ENCODE measurements around the gene PLEKHM3.

DNA sequence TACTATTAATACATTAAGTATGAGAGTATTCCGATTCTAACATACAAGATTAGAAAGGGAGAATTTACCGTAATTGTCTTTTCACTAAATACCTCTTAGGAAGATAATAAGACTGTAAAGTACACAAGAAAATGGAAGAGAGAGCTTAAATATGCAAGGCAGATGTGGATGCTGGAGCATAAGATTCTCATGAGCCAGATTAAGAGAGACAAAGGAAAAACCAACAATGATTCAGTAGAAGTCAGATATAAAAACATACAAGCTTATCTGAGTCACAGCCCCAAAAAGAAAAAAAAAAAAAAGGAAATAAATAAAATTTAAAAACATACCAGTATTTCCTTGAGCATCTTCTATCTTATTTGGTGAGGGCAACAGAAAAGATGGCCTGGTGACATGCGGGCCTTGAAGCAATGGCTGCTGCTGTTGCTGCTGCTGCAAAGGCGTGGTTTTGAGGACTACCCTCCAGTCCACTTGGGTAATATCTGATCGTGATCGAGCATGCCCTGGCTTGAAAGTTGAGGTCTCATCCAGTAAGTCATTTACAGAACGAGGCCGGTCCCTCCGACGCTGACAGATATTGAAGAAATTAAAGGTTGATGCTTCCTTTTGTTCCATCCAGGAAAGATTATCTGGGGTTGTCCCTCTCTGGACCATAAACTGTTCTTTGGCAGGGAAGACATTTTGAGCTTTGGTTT, 24.5 kb downstream of the PLEKHM3 start:
- TF ChIP-seq, protein P1, sequence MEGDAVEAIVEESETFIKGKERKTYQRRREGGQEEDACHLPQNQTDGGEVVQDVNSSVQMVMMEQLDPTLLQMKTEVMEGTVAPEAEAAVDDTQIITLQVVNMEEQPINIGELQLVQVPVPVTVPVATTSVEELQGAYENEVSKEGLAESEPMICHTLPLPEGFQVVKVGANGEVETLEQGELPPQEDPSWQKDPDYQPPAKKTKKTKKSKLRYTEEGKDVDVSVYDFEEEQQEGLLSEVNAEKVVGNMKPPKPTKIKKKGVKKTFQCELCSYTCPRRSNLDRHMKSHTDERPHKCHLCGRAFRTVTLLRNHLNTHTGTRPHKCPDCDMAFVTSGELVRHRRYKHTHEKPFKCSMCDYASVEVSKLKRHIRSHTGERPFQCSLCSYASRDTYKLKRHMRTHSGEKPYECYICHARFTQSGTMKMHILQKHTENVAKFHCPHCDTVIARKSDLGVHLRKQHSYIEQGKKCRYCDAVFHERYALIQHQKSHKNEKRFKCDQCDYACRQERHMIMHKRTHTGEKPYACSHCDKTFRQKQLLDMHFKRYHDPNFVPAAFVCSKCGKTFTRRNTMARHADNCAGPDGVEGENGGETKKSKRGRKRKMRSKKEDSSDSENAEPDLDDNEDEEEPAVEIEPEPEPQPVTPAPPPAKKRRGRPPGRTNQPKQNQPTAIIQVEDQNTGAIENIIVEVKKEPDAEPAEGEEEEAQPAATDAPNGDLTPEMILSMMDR (IDR thresholded peaks at IDR 0.05 in 4 of 5, conservative IDR thresholded peaks at IDR 0.05 in 1 of 5), result no peak
- no peak for TF ChIP-seq POLR2A (IDR thresholded peaks at IDR 0.05)

Data from gastrocnemius medialis (tissue), 4 donors.